Neutrophil (primary cell): ENCODE results near the gene FOXN3.

ENCODE experiments used
- H3K27ac ChIP-seq: fragments of 200-600 bp; sonication (generic); 2 replicates; pipeline ENCODE4 v1.5.1; 2016; ENCODE audit warnings: mild to moderate bottlenecking, moderate library complexity
- H3K27me3 ChIP-seq: fragments of 200-600 bp; sonication (generic); 2 replicates; pipeline ENCODE4 v1.6.0; 2016; ENCODE audit warnings: mild to moderate bottlenecking
- H3K36me3 ChIP-seq: fragments of 200-600 bp; sonication (generic); 2 replicates; pipeline ENCODE4 v1.5.1; 2017
- H3K4me1 ChIP-seq, 2 experiments: fragments of 200-600 bp in 1 of 2; sonication (generic) in 1 of 2; 1 replicate in 1 of 2; 2 replicates in 1 of 2; pipeline versions ENCODE4 v1.5.1 to v1.6.1; 2013 to 2016; ENCODE audit warnings: low read depth in 1 of 2, low read length in 1 of 2, mild to moderate bottlenecking in 1 of 2, moderate library complexity in 1 of 2; ENCODE audit not compliant: control insufficient read depth in 1 of 2, insufficient read depth in 1 of 2
- H3K4me3 ChIP-seq, 2 experiments: fragments of 200-600 bp in 1 of 2; sonication (generic) in 1 of 2; 1 replicate in 1 of 2; 2 replicates in 1 of 2; pipeline ENCODE4 v1.5.1; 2013 to 2016; ENCODE audit warnings: low read depth in 1 of 2, low read length in 1 of 2, mild to moderate bottlenecking in 1 of 2, moderate library complexity in 1 of 2
- H3K9me3 ChIP-seq: fragments of 200-600 bp; sonication (generic); 2 replicates; pipeline ENCODE4 v1.5.1; 2016
- CTCF ChIP-seq: fragments of 200-600 bp; sonication (generic); IDR thresholded peaks from 2 replicates; pipeline ENCODE4 v1.5.1; 2016; ENCODE audit warnings: antibody characterized with exemption

The FOXN3 gene

DNA sequence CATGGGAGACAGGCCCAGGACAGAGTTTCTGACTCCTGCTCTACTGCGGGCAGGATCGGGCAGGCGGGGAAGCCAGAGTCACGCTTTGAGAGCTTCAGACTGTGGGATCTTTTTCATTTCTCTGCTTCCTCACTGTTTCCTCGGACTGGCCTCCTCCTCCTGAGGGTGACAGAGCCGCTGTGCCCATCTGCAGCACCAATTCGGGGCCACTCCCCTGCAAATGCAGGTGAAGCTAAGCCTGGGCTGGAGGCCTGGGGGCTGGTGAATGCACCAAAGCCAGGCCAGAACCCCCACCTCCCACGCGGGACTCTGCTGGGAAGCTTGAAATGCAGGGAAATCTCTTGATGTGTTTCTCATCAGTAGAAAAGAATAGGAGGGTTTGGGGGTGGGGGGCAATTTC, 77.5 kb downstream of the FOXN3 start:
- Histone ChIP-seq H3K9me3 (no peaks in the 10 kb centered on the region), H3K4me1 (peaks cover 10 to 19% of the 10 kb centered on the region in 2 experiments), H3K4me3 (no peak overlapping the region), H3K27ac (no peak overlapping the region), H3K36me3 (no peaks in the 10 kb centered on the region), H3K27me3 (no peaks in the 10 kb centered on the region)
- no peak for TF ChIP-seq CTCF

- Histone ChIP-seq H3K4me1 (peaks cover 10 to 19% of the 10 kb centered on the region in 2 experiments), H3K27me3 (no peaks in the 10 kb centered on the region), H3K4me3 (no peak overlapping the region), H3K9me3 (no peaks in the 10 kb centered on the region), H3K27ac (no peak overlapping the region), H3K36me3 (no peaks in the 10 kb centered on the region)
- no peak for TF ChIP-seq CTCF
Observed at GRCh38 chr14:89339158-89339557, 77.9 kb downstream of the FOXN3 start.

GRCh38 chr14:89336338-89336737, 80.7 kb downstream of the FOXN3 start:
- H3K9me3 ChIP-seq: no peaks in the 10 kb centered on the region
- no peak overlapping the region for H3K27ac ChIP-seq
- H3K4me3 ChIP-seq: no peak overlapping the region
- TF ChIP-seq CTCF: no peak
- peaks cover 10 to 19% of the 10 kb centered on the region in 2 experiments for H3K4me1 ChIP-seq
- no peaks in the 10 kb centered on the region for H3K27me3 ChIP-seq
- H3K36me3 ChIP-seq: no peaks in the 10 kb centered on the region

GRCh38 chr14:89332031-89332430, 85.0 kb downstream of the FOXN3 start:
- H3K4me1 ChIP-seq: no peaks in the 10 kb centered on the region
- no peaks in the 10 kb centered on the region for H3K36me3 ChIP-seq
- no peaks in the 10 kb centered on the region for H3K9me3 ChIP-seq
- H3K27me3 ChIP-seq: no peaks in the 10 kb centered on the region
- no peak overlapping the region for H3K27ac ChIP-seq
- H3K4me3 ChIP-seq: no peak overlapping the region
- no peak for TF ChIP-seq CTCF

GRCh38 chr14:89331398-89331797, 85.6 kb downstream of the FOXN3 start:
- Histone ChIP-seq H3K27me3 (no peaks in the 10 kb centered on the region), H3K27ac (no peak overlapping the region)

More at GRCh38 chr14:89331398-89331797, 85.6 kb downstream of the FOXN3 start:
- no peak for TF ChIP-seq CTCF
- Histone ChIP-seq H3K36me3 (no peaks in the 10 kb centered on the region), H3K4me3 (no peak overlapping the region), H3K4me1 (no peaks in the 10 kb centered on the region), H3K9me3 (no peaks in the 10 kb centered on the region)
